Measurements from ENCODE around the gene TUFT1. TPM values are rescaled to one million over a fixed set of nuclear protein-coding genes. Genes with fewer than 3 reads are reported as not detected.

TUFT1 gene
- total and polyA plus RNA-seq, 2 of the 13 experiments (the other 11 are each of a cell fraction or from before 2014, with no cell fraction given), result 6.4 to 7.3 TPM

DNA sequence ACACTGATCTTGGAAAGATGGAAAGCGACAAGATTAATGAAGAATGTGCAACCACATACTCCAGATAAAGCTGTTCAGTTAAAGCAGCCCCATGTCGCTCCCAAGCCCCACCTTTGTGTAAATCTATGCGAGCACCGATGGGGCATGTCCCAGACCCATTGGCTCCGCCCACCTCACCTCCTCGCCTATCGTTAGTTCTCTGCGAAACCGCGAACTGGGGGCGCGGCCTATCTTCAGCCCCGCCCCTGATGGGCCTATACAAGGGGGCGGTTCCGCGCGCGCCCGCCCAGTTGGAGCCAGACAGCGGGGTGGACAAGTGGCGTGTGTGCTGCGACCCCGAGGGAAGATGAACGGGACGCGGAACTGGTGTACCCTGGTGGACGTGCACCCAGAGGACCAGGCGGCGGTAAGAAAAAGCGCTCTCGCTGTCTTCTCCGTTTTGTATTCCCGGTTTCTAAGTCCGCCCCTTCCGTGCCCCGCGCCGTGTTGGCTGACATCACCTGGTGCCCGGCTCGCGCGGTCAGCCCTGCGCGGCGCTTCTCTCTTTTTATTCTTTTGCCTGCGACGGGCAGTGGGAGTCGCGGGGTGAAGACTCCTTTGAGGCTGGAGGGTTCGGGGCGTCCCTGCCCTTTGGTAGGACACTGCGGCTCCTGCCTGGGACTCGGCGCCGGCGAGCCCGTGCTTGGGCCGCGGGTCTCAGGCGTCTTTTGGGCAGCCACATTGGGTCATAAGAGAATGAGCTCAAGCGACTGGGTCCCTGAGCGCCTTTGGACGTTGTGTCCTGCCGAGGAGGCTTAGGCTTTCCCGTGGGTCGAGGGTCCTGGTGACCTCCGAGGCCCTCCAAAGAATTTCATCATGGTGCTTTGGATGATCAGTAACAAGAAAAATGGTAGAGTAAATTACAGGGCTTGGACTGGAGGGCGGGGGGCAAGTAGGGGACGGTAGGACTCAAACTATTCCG lies at the start of gene TUFT1 (continued):
- TF ChIP-seq, protein P1, sequence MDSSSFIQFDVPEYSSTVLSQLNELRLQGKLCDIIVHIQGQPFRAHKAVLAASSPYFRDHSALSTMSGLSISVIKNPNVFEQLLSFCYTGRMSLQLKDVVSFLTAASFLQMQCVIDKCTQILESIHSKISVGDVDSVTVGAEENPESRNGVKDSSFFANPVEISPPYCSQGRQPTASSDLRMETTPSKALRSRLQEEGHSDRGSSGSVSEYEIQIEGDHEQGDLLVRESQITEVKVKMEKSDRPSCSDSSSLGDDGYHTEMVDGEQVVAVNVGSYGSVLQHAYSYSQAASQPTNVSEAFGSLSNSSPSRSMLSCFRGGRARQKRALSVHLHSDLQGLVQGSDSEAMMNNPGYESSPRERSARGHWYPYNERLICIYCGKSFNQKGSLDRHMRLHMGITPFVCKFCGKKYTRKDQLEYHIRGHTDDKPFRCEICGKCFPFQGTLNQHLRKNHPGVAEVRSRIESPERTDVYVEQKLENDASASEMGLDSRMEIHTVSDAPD (CRISPR knock-in tag; IDR thresholded peaks at IDR 0.05), result 0 out of 2 replicates have a peak, but pooled peaks have one; percentile 48
- TF ChIP-seq HNRNPH1 (optimal IDR thresholded peaks at IDR 0.05; ENCODE audit: low read depth, low read length) (no peak), ZNF572 (CRISPR knock-in tag; IDR thresholded peaks at IDR 0.05) (peak; percentile 87), TMF1 (CRISPR knock-in tag; IDR thresholded peaks at IDR 0.05; ENCODE audit: low read depth) (peak; percentile 90), RFX5 (IDR thresholded peaks at IDR 0.05; ENCODE audit: low read depth, low read length) (0 out of 2 replicates have a peak, but pooled peaks have one; percentile 22), AKAP8 (CRISPR knock-in tag; IDR thresholded peaks at IDR 0.05) (peak; percentile 33; the same call in 1 of the 2 replicates), ZNF773 (CRISPR knock-in tag; IDR thresholded peaks at IDR 0.05; ENCODE audit: borderline replicate concordance) (peak; percentile 71; the same call in 1 of the 2 replicates), BRCA1 (CRISPR knock-in tag; IDR thresholded peaks at IDR 0.05) (peak; percentile 58; the same call in 1 of the 2 replicates), ZKSCAN5 (CRISPR knock-in tag; IDR thresholded peaks at IDR 0.05) (peak; percentile 75; the same call in 1 of the 2 replicates), ZNF563 (CRISPR knock-in tag; IDR thresholded peaks at IDR 0.05) (peak; percentile 34; the same call in 1 of the 2 replicates), SP2 (CRISPR knock-in tag; IDR thresholded peaks at IDR 0.05) (peak; percentile 55; the same call in 1 of the 2 replicates), KDM2A (CRISPR knock-in tag; IDR thresholded peaks at IDR 0.05; ENCODE audit: borderline replicate concordance, low read depth) (peak; percentile 59; the same call in 1 of the 2 replicates), NFYC (CRISPR knock-in tag; IDR thresholded peaks at IDR 0.05) (0 out of 2 replicates have a peak, but pooled peaks have one; percentile 41), HNRNPUL1 (IDR thresholded peaks at IDR 0.05; ENCODE audit: low read depth, low read length) (no peak)
- TF ChIP-seq, protein P2, sequence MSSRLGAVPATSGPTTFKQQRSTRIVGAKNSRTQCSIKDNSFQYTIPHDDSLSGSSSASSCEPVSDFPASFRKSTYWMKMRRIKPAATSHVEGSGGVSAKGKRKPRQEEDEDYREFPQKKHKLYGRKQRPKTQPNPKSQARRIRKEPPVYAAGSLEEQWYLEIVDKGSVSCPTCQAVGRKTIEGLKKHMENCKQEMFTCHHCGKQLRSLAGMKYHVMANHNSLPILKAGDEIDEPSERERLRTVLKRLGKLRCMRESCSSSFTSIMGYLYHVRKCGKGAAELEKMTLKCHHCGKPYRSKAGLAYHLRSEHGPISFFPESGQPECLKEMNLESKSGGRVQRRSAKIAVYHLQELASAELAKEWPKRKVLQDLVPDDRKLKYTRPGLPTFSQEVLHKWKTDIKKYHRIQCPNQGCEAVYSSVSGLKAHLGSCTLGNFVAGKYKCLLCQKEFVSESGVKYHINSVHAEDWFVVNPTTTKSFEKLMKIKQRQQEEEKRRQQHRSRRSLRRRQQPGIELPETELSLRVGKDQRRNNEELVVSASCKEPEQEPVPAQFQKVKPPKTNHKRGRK (CRISPR knock-in tag; IDR thresholded peaks at IDR 0.05), result 0 out of 2 replicates have a peak, but pooled peaks have one; percentile 39
- TF ChIP-seq, protein P3, sequence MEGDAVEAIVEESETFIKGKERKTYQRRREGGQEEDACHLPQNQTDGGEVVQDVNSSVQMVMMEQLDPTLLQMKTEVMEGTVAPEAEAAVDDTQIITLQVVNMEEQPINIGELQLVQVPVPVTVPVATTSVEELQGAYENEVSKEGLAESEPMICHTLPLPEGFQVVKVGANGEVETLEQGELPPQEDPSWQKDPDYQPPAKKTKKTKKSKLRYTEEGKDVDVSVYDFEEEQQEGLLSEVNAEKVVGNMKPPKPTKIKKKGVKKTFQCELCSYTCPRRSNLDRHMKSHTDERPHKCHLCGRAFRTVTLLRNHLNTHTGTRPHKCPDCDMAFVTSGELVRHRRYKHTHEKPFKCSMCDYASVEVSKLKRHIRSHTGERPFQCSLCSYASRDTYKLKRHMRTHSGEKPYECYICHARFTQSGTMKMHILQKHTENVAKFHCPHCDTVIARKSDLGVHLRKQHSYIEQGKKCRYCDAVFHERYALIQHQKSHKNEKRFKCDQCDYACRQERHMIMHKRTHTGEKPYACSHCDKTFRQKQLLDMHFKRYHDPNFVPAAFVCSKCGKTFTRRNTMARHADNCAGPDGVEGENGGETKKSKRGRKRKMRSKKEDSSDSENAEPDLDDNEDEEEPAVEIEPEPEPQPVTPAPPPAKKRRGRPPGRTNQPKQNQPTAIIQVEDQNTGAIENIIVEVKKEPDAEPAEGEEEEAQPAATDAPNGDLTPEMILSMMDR (CRISPR knock-in tag; IDR thresholded peaks at IDR 0.05), result 0 out of 2 replicates have a peak, but pooled peaks have one; percentile 8
- TF ChIP-seq, protein P4, sequence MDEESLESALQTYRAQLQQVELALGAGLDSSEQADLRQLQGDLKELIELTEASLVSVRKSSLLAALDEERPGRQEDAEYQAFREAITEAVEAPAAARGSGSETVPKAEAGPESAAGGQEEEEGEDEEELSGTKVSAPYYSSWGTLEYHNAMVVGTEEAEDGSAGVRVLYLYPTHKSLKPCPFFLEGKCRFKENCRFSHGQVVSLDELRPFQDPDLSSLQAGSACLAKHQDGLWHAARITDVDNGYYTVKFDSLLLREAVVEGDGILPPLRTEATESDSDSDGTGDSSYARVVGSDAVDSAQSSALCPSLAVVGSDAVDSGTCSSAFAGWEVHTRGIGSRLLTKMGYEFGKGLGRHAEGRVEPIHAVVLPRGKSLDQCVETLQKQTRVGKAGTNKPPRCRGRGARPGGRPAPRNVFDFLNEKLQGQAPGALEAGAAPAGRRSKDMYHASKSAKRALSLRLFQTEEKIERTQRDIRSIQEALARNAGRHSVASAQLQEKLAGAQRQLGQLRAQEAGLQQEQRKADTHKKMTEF (CRISPR knock-in tag; IDR thresholded peaks at IDR 0.05), result peak; percentile 80; the same call in 1 of the 2 replicates
- TF ChIP-seq, protein P5, sequence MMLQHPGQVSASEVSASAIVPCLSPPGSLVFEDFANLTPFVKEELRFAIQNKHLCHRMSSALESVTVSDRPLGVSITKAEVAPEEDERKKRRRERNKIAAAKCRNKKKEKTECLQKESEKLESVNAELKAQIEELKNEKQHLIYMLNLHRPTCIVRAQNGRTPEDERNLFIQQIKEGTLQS (CRISPR knock-in tag; IDR thresholded peaks at IDR 0.05), result peak; percentile 40; the same call in 1 of the 2 replicates
- TF ChIP-seq, protein P6, sequence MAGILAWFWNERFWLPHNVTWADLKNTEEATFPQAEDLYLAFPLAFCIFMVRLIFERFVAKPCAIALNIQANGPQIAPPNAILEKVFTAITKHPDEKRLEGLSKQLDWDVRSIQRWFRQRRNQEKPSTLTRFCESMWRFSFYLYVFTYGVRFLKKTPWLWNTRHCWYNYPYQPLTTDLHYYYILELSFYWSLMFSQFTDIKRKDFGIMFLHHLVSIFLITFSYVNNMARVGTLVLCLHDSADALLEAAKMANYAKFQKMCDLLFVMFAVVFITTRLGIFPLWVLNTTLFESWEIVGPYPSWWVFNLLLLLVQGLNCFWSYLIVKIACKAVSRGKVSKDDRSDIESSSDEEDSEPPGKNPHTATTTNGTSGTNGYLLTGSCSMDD (CRISPR knock-in tag; IDR thresholded peaks at IDR 0.05), result no peak
